Measurements from ENCODE around the gene FCSK. TPM values are rescaled to one million over a fixed set of nuclear protein-coding genes. Genes with fewer than 3 reads are reported as not detected.

Gene FCSK
- total and polyA plus RNA-seq, 2 of the 13 experiments (the other 11 are each of a cell fraction or from before 2014, with no cell fraction given): 9.1 to 19.2 TPM

DNA sequence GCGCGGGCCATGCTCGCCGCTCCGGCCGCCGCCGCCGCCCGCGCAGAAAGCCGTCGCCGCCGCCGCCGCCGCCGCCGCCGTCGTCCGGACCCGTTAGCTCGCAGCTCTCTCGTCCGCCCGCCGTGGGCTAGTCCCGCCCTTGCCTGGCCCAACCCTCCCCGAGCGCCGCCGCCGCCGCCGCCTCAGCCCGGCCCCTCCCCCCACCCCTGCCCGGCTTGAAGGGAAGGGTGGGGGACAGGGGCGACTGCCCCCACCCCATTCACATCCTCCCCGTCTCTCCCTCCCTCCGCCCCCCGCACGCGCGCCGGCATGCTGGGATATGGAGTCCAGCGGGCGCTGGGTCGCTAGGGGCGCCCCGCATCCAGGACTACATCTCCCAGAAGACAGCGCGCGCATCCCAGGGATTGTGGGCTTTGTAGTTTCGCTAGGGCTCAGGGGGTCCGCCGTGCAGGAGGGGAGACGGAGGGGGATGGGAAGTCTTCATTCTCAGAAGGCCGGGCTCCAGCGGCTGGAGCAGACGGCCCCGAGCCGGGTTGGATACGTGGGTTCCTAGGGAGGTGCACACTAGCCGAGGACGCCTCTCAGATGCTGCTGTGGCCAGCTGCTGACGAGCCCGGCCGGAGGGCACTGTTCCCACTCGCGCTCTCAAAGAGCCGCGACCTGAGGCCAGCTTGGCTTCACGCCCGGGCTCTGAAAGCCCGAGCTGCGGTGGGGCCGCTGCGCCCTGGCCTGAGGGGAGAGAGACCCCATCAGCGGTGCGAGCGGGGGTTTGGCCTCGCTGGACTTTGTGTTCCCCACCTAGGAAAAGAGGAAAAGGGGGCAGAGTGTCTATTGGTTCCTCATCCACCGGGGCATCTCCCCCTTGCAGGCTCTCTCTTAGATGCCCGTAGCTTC is 15.2 kb upstream of the FCSK start, which contains the start of gene ST3GAL2 (continued):
- peak; percentile 14; the same call in 1 of the 2 replicates for TF ChIP-seq ZNF160 (CRISPR knock-in tag; IDR thresholded peaks at IDR 0.05)
- no peak for TF ChIP-seq GZF1 (CRISPR knock-in tag; IDR thresholded peaks at IDR 0.05)
- no peak for TF ChIP-seq ZMYM2 (CRISPR knock-in tag; IDR thresholded peaks at IDR 0.05)
- peak; percentile 88 for TF ChIP-seq AGO2 (optimal IDR thresholded peaks at IDR 0.05; ENCODE audit: low read depth, low read length)
- TF ChIP-seq, protein P1, sequence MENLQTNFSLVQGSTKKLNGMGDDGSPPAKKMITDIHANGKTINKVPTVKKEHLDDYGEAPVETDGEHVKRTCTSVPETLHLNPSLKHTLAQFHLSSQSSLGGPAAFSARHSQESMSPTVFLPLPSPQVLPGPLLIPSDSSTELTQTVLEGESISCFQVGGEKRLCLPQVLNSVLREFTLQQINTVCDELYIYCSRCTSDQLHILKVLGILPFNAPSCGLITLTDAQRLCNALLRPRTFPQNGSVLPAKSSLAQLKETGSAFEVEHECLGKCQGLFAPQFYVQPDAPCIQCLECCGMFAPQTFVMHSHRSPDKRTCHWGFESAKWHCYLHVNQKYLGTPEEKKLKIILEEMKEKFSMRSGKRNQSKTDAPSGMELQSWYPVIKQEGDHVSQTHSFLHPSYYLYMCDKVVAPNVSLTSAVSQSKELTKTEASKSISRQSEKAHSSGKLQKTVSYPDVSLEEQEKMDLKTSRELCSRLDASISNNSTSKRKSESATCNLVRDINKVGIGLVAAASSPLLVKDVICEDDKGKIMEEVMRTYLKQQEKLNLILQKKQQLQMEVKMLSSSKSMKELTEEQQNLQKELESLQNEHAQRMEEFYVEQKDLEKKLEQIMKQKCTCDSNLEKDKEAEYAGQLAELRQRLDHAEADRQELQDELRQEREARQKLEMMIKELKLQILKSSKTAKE (CRISPR knock-in tag; IDR thresholded peaks at IDR 0.05; ENCODE audit: borderline replicate concordance): peak; percentile 83; the same call in 1 of the 2 replicates
- 0 out of 2 replicates have a peak, but pooled peaks have one; percentile 16 for TF ChIP-seq KLF6 (CRISPR knock-in tag; IDR thresholded peaks at IDR 0.05)
- TF ChIP-seq THYN1 (CRISPR knock-in tag; IDR thresholded peaks at IDR 0.05; ENCODE audit: borderline replicate concordance, low read depth): no peak
- peak; percentile 51; the same call in 1 of the 2 replicates for TF ChIP-seq NFKB2 (CRISPR knock-in tag; IDR thresholded peaks at IDR 0.05; ENCODE audit: borderline replicate concordance)
- TF ChIP-seq GLI4 (CRISPR knock-in tag; IDR thresholded peaks at IDR 0.05; ENCODE audit: borderline replicate concordance): peak; percentile 56; the same call in 1 of the 2 replicates
- TF ChIP-seq TOE1 (CRISPR knock-in tag; IDR thresholded peaks at IDR 0.05): 0 out of 2 replicates have a peak, but pooled peaks have one; percentile 73
- TF ChIP-seq ZFYVE20 (CRISPR knock-in tag; IDR thresholded peaks at IDR 0.05; ENCODE audit: borderline replicate concordance, low read depth): 0 out of 2 replicates have a peak, but pooled peaks have one; percentile 18
- TF ChIP-seq BHLHE40 (IDR thresholded peaks at IDR 0.05; ENCODE audit: low read length): peak; percentile 56; the same call in 1 of the 2 replicates
- TF ChIP-seq SETDB1 (CRISPR knock-in tag; IDR thresholded peaks at IDR 0.05; ENCODE audit: borderline replicate concordance): no peak
- TF ChIP-seq ZNF660 (CRISPR knock-in tag; IDR thresholded peaks at IDR 0.05; ENCODE audit: borderline replicate concordance, low read depth): no peak
- no peak for TF ChIP-seq PRMT3 (CRISPR knock-in tag; IDR thresholded peaks at IDR 0.05; ENCODE audit: borderline replicate concordance, low read depth)
- TF ChIP-seq, protein P2, sequence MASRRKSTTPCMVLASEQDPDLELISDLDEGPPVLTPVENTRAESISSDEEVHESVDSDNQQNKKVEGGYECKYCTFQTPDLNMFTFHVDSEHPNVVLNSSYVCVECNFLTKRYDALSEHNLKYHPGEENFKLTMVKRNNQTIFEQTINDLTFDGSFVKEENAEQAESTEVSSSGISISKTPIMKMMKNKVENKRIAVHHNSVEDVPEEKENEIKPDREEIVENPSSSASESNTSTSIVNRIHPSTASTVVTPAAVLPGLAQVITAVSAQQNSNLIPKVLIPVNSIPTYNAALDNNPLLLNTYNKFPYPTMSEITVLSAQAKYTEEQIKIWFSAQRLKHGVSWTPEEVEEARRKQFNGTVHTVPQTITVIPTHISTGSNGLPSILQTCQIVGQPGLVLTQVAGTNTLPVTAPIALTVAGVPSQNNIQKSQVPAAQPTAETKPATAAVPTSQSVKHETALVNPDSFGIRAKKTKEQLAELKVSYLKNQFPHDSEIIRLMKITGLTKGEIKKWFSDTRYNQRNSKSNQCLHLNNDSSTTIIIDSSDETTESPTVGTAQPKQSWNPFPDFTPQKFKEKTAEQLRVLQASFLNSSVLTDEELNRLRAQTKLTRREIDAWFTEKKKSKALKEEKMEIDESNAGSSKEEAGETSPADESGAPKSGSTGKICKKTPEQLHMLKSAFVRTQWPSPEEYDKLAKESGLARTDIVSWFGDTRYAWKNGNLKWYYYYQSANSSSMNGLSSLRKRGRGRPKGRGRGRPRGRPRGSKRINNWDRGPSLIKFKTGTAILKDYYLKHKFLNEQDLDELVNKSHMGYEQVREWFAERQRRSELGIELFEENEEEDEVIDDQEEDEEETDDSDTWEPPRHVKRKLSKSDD (CRISPR knock-in tag; IDR thresholded peaks at IDR 0.05; ENCODE audit: low read depth): peak; percentile 38; the same call in 1 of the 2 replicates
- 0 out of 2 replicates have a peak, but pooled peaks have one; percentile 23 for TF ChIP-seq ZNF274 (CRISPR knock-in tag; IDR thresholded peaks at IDR 0.05)
- peak; percentile 77; the same call in 1 of the 2 replicates for TF ChIP-seq HIVEP1 (CRISPR knock-in tag; IDR thresholded peaks at IDR 0.05)
- TF ChIP-seq, protein P3, sequence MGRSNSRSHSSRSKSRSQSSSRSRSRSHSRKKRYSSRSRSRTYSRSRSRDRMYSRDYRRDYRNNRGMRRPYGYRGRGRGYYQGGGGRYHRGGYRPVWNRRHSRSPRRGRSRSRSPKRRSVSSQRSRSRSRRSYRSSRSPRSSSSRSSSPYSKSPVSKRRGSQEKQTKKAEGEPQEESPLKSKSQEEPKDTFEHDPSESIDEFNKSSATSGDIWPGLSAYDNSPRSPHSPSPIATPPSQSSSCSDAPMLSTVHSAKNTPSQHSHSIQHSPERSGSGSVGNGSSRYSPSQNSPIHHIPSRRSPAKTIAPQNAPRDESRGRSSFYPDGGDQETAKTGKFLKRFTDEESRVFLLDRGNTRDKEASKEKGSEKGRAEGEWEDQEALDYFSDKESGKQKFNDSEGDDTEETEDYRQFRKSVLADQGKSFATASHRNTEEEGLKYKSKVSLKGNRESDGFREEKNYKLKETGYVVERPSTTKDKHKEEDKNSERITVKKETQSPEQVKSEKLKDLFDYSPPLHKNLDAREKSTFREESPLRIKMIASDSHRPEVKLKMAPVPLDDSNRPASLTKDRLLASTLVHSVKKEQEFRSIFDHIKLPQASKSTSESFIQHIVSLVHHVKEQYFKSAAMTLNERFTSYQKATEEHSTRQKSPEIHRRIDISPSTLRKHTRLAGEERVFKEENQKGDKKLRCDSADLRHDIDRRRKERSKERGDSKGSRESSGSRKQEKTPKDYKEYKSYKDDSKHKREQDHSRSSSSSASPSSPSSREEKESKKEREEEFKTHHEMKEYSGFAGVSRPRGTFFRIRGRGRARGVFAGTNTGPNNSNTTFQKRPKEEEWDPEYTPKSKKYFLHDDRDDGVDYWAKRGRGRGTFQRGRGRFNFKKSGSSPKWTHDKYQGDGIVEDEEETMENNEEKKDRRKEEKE (IDR thresholded peaks at IDR 0.05): no peak
- TF ChIP-seq ZBTB1 (CRISPR knock-in tag; IDR thresholded peaks at IDR 0.05; ENCODE audit: borderline replicate concordance): no peak

All from HepG2 (cell line).